Adrenal gland (tissue), 5 donors: ENCODE data around the gene TMED3.

Experiments
- POLR2A ChIP-seq, 2 donors: fragments of 450-650 bp; IDR thresholded peaks; one replicate each; pipeline ENCODE4 v1.6.1; 2017; ENCODE audit warnings: antibody characterized with exemption in 2 of 2, mild to moderate bottlenecking in 2 of 2, moderate library complexity in 1 of 2
- TF ChIP-seq, protein P1 (sequence below), 6 experiments: fragments of 450-650 bp in 4 of 6; fragments of 200-600 bp in 2 of 6; sonication (generic) in 1 of 6; IDR thresholded peaks; 1 replicate in 5 of 6; 2 replicates in 1 of 6; pipeline versions ENCODE4 v1.5.1 to v1.8.0; 2016 to 2021; ENCODE audit warnings: antibody characterized with exemption in 6 of 6, mild to moderate bottlenecking in 2 of 6, moderate library complexity in 1 of 6
- donor health status: DM: no; HTN: no; CAD: no.

DNA sequence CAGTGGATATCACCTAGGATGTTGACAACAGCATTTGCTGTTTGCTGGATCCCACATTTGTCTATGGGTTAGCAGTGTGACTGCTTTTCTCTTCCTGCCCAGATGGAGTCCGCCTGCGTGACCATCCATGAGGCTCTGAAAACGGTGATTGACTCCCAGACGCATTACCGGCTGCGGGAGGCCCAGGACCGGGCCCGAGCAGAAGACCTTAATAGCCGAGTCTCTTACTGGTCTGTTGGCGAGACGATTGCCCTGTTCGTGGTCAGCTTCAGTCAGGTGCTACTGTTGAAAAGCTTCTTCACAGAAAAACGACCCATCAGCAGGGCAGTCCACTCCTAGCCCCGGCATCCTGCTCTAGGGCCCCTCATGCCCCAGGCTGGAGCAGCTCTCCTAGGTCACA is 11.0 kb downstream of the TMED3 start:
- TF ChIP-seq, protein P1, sequence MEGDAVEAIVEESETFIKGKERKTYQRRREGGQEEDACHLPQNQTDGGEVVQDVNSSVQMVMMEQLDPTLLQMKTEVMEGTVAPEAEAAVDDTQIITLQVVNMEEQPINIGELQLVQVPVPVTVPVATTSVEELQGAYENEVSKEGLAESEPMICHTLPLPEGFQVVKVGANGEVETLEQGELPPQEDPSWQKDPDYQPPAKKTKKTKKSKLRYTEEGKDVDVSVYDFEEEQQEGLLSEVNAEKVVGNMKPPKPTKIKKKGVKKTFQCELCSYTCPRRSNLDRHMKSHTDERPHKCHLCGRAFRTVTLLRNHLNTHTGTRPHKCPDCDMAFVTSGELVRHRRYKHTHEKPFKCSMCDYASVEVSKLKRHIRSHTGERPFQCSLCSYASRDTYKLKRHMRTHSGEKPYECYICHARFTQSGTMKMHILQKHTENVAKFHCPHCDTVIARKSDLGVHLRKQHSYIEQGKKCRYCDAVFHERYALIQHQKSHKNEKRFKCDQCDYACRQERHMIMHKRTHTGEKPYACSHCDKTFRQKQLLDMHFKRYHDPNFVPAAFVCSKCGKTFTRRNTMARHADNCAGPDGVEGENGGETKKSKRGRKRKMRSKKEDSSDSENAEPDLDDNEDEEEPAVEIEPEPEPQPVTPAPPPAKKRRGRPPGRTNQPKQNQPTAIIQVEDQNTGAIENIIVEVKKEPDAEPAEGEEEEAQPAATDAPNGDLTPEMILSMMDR (IDR thresholded peaks at IDR 0.05), result no peak
- no peak for TF ChIP-seq POLR2A (IDR thresholded peaks at IDR 0.05)
